Activated naive CD8-positive, alpha-beta T cell treated with anti-CD3 and anti-CD28 coated beads for 36 hours (primary cell): ENCODE results near the gene SOX5. TPM values are rescaled to one million over a fixed set of nuclear protein-coding genes. Genes with fewer than 3 reads are reported as not detected.
"Not testable (repeated sequence)": the region's sequence is repeated elsewhere in the genome, so short reads cannot be mapped to it uniquely, and the experiment has no call there.

Source experiments
- DNase-seq: peaks from one replicate; pipeline ENCODE4 v3.0.0; 2021
- H3K27ac Mint-ChIP-seq: one replicate; pipeline ENCODE4 v1.8.0; 2022; ENCODE audit warnings: mild to moderate bottlenecking, moderate library complexity, mixed read lengths
- H3K27me3 Mint-ChIP-seq: one replicate; pipeline ENCODE4 v1.8.0; 2022; ENCODE audit warnings: mild to moderate bottlenecking, mixed read lengths
- H3K36me3 Mint-ChIP-seq: one replicate; pipeline ENCODE4 v1.8.0; 2021; ENCODE audit warnings: mild to moderate bottlenecking, mixed read lengths
- H3K4me1 Mint-ChIP-seq: one replicate; pipeline ENCODE4 v1.8.0; 2021; ENCODE audit warnings: mixed read lengths
- H3K4me3 Mint-ChIP-seq: one replicate; pipeline ENCODE4 v1.8.0; 2022; ENCODE audit warnings: mild to moderate bottlenecking, moderate library complexity, mixed read lengths
- H3K9me3 Mint-ChIP-seq: one replicate; pipeline ENCODE4 v1.8.0; 2022; ENCODE audit warnings: mixed read lengths
- total RNA-seq, 2 experiments: library from RNA; stranded (reverse); gene quantifications; one replicate each; pipeline ENCODE4 v1.2.3, GENCODE V29; 2021

The SOX5 gene
- total RNA-seq, 2 experiments from 2014 or later = not detected

- Mint-ChIP-seq H3K4me3 (no peak overlapping the region), H3K4me1 (no peaks in the 10 kb centered on the region), H3K9me3 (no peaks in the 10 kb centered on the region), H3K27ac (no peak overlapping the region), H3K27me3 (no peaks in the 10 kb centered on the region), H3K36me3 (no peaks in the 10 kb centered on the region)
- DNase-seq = no peak
These were observed 447.2 kb downstream of the SOX5 start for GRCh38 chr12:23502259-23502658.

- no peak for DNase-seq
- Mint-ChIP-seq H3K4me3 (no peak overlapping the region), H3K9me3 (peaks cover 2% of the 10 kb centered on the region), H3K36me3 (no peaks in the 10 kb centered on the region), H3K4me1 (no peaks in the 10 kb centered on the region), H3K27me3 (no peaks in the 10 kb centered on the region), H3K27ac (no peak overlapping the region)
These were observed 454.0 kb downstream of the SOX5 start for GRCh38 chr12:23495472-23495871.

GRCh38 chr12:23493672-23494071 lies 455.8 kb downstream of the SOX5 start:
- no peak for DNase-seq
- no peaks in the 10 kb centered on the region for H3K4me1 Mint-ChIP-seq

GRCh38 chr12:23491029-23491428 lies 458.4 kb downstream of the SOX5 start:
- H3K4me1 Mint-ChIP-seq, H3K27ac Mint-ChIP-seq, H3K9me3 Mint-ChIP-seq, H3K36me3 Mint-ChIP-seq, DNase-seq, H3K27me3 Mint-ChIP-seq, H3K4me3 Mint-ChIP-seq: not testable (repeated sequence)

More at GRCh38 chr12:23493672-23494071, 455.8 kb downstream of the SOX5 start:
- Mint-ChIP-seq H3K9me3 (peaks cover 2% of the 10 kb centered on the region), H3K27ac (no peak overlapping the region), H3K27me3 (no peaks in the 10 kb centered on the region), H3K4me3 (no peak overlapping the region), H3K36me3 (no peaks in the 10 kb centered on the region)

DNA sequence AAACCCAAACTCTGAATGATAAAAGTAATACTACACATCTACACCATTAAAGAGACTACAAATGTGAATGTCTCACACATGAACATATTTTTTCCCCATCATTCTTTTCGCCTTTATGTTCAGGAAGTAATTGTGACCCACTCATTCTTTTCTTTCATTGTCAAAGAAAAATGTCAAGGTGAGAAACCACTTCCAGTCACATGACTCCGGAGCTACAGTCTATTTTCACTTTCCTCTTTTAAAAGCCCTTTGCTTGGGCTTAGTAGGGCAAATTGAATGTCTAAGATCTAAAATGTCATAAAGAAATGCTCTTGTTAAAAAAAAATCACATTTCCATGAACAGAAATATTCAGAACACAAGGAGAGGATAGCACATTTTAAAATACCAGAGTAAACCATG lies 461.3 kb downstream of the SOX5 start:
- Mint-ChIP-seq H3K36me3 (no peaks in the 10 kb centered on the region), H3K9me3 (peaks cover 5% of the 10 kb centered on the region), H3K27ac (no peak overlapping the region), H3K4me3 (no peak overlapping the region), H3K27me3 (no peaks in the 10 kb centered on the region), H3K4me1 (no peaks in the 10 kb centered on the region)
- no peak for DNase-seq

GRCh38 chr12:23484238-23484637 lies 465.2 kb downstream of the SOX5 start:
- H3K9me3 Mint-ChIP-seq = peaks cover 9% of the 10 kb centered on the region
- no peak overlapping the region for H3K4me3 Mint-ChIP-seq
- no peaks in the 10 kb centered on the region for H3K4me1 Mint-ChIP-seq
- no peak for DNase-seq
- H3K27ac Mint-ChIP-seq = no peak overlapping the region
- no peaks in the 10 kb centered on the region for H3K27me3 Mint-ChIP-seq
- H3K36me3 Mint-ChIP-seq = no peaks in the 10 kb centered on the region

DNA sequence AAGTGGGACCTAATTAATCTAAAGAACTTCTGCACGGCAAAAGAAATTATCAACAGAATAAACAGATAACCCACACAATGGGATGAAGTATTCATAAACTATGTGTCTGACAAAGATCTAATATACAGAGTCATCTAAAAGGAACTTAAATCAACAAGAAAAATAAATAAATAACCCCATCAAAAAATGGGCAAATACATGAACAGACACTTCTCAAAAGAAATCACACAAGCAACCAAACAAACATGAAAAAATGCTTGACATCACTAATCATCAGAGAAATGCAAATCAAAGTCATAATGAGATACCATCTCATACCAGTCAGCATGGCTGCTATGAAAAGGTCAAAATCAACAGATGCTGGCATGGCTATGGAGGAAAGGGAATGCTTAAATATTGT lies 466.9 kb downstream of the SOX5 start:
- no peaks in the 10 kb centered on the region for H3K36me3 Mint-ChIP-seq
- no peak overlapping the region for H3K27ac Mint-ChIP-seq
- H3K9me3 Mint-ChIP-seq = peaks cover 22% of the 10 kb centered on the region
- DNase-seq = no peak
- no peaks in the 10 kb centered on the region for H3K4me1 Mint-ChIP-seq
- no peaks in the 10 kb centered on the region for H3K27me3 Mint-ChIP-seq
- H3K4me3 Mint-ChIP-seq = no peak overlapping the region
